HG03039 (cell line): ENCODE measurements around the gene RNPS1.

Experiments
- ATAC-seq: cut with Tn5 transposase; IDR thresholded peaks from one replicate; pipeline ENCODE4 v1.9.1; 2021; ENCODE audit warnings: mild to moderate bottlenecking, moderate library complexity; ENCODE audit not compliant: unreplicated experiment

RNPS1 gene, protein sequence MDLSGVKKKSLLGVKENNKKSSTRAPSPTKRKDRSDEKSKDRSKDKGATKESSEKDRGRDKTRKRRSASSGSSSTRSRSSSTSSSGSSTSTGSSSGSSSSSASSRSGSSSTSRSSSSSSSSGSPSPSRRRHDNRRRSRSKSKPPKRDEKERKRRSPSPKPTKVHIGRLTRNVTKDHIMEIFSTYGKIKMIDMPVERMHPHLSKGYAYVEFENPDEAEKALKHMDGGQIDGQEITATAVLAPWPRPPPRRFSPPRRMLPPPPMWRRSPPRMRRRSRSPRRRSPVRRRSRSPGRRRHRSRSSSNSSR

DNA sequence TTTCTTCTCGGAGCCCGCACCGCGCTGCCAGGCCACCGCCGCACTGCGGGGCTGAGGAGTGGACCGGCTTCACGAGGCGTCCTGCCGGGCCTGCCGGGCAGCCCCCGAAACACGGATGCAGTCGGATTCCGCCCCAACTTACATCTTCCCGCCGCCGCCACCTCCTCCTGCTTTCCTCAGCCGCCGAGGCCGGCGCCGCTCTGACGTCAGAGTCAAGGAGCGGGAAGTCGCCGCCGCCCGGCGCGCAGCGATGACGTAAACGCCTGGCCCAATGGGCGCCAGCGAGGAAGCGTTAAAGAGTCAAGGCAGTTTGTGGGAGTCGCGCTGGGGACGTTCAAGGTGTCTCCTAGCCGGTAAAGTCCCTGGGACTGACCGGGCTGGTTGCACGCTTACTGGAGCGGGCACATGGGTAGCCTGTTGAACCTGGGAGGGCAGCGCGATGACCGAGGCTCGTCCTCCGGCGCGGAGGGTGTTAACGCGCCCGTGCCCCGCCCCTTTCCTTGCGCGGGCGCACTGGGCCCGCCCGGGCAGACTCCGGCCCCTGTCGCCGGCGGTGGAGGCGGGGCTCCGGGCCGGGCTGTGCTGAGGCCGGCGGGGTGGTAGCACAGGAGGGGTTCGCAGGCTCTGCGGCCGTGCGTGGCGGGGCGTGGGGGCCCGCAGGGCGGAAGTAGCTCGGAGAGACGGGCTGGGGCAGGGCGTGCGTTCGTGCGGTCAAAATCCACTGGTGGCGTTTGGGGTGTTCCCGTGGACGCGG, at the start of gene RNPS1:
Gene RNPS1, minus strand, starts transcription at position 214 of the 754 bp plus-strand sequence. CDS start 3,483 bp downstream, outside the sequence.
- ATAC-seq = peak; percentile 67

DNA sequence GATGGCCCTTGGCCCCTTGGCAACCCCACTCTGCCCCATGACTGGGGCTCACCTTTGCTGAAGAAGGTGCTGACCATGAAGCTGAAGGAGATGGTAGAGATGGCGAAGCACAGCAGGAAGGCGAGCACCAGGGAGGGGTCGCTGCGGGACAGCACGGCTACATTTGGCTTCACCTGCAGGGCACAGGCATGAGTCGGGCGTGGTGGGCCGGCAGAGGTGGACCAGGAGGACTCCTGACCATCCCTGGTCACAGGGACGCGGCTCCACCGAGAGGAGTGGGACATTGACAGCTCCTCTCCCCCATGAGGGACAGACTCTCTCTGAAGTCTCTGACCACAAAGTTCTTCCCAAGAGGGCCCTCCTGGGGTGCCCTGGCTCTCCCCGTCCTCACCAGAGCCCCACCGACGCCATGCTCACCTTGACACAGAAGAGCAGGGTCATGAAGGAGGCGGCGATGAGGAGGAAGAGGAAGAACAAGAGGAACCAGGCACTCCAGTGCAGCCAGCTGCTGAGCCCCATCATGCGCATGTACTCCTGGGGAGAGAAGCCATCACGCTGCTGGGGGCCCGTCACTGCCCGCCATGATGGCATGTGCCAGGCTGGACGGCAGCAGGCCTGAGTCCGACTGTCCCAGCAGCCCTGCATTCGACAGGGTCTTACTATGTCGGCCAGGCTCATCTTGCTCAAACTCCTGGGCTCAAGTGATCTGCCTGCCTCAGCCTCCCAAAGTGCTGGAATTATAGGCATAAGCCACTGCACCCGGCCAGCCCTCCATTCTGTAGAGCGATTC, 49.5 kb upstream of the RNPS1 start:
- no peak for ATAC-seq

DNA sequence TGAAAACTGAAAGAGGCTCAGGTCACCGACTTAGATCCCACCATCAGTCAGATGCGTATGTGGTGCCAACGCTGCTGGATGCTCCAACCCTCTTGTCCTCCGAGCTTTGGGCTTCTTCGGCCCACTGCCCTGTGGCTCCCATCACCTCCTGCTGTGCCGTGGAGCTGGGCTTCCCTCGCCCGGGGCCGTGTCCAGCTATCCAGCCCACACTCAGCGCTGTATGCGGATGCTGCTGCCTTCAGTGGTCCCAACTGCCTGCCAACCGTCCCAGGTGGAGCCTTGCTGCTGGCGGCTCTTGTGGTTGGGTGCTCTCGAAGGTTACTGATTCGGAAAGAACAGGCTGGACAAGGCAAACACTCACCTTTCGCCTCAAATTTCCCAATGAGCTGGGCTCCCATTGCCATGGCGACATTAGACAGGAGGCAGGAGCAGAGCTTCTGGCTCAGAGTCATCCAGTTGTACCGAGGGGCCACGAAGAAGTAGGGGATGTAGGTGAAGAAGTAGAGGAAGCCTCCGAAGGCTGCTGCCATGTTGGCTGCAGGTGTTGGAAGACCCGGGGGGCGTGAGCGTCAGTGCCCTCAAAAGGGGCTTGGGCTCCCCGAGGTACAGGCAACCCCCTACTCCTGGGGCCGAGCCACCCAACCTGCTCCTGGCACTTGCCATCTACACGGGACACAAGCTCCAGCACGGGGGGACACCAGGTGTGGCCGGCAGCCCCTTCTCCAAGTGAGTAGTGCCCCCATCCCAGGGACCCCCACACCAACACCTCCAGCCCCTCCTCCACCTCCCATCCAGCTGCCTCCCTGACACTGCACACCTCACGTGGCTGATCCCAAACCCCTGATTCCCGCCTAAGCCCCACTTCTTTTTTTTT, 40.4 kb upstream of the RNPS1 start:
- no peak for ATAC-seq

DNA sequence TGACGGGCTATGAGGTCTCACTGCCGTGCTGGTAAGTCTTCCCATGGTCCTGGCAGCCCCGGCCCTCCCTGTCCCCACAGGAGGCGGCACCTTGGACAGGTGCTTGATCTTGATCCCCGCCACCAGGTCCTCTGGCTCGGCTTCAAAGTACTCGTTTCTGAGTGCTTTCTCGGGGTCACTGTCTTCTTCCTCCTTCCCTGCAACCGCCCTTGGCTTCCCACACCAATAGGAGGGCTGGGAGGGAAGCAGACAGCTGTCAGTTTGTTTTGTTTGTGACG, 31.9 kb upstream of the RNPS1 start:
- no peak for ATAC-seq

DNA sequence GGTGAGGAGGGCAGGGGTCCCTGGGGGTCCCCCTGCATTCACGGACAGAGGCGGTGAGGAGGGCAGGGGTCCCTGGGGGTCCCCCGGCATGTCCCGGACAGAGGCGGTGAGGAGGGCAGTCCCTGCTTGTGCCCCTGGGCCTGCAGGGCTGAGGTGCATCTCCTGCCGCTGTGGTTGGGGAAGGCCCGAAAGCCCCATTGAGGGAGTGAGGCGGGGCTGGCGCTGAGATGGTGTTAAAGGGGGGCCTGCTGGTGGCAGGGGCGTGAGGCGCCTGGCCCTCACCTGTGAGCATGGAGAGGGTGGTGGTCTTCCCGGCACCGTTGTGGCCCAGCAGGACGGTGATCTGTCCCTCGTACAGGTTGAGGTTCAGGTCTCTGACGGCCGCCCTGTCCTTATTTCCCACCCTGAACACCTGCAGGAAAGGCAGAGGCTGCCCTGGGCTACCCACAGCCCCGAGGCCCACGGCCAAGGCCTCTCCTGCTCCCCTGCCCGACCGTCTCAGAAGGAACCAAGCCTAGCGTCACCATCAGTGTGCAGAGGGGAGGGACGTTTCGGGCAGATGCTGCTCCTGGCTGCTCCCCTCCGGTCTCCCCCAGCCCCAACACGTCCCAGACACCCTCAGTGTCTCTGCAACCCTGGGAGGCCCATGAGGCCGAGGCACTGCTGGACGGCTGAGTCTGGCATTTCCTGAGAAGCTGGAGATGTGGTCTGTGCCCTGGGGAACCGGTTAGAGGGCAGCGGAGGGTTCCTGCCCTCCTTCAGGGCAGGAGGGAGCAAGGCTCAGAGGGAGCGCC, 31.4 kb upstream of the RNPS1 start:
- ATAC-seq = no peak

DNA sequence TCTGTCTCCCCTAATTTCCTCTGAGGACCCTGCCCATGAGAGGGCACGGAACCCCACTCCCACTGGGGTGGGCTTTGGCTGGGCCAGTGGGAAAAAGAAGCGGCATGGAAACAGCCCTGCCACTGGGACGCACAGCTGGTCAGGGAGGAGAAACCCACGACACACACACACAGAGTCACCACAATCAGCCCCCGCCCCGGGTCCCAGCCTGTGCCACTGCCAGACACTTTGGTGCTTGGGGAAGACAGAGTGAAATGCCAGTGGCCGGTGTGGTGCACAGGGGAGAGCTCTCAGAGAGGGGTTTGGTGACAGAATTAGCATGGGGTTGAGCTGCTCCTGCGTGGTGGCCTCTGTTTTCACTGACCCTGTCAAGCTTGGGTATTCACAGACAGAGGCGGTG, 30.7 kb upstream of the RNPS1 start:
- no peak for ATAC-seq

DNA sequence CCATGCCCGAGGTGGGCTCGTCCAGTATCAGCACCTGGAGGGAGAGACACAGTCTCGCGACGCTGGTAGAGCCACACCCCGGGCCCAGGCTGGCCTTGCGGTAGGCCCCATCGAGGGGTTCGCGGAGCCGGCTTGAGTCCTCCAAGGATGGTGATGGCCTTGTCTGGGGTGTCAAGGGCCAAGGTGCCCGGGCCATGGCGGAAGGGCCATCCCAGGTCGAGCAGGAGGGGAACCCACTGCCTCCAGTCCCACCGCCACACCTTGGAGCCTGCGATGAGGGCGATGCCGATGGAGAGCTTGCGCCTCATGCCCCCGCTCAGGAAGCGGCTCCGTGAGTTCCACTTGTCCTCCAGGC, 29.6 kb upstream of the RNPS1 start:
- no peak for ATAC-seq

DNA sequence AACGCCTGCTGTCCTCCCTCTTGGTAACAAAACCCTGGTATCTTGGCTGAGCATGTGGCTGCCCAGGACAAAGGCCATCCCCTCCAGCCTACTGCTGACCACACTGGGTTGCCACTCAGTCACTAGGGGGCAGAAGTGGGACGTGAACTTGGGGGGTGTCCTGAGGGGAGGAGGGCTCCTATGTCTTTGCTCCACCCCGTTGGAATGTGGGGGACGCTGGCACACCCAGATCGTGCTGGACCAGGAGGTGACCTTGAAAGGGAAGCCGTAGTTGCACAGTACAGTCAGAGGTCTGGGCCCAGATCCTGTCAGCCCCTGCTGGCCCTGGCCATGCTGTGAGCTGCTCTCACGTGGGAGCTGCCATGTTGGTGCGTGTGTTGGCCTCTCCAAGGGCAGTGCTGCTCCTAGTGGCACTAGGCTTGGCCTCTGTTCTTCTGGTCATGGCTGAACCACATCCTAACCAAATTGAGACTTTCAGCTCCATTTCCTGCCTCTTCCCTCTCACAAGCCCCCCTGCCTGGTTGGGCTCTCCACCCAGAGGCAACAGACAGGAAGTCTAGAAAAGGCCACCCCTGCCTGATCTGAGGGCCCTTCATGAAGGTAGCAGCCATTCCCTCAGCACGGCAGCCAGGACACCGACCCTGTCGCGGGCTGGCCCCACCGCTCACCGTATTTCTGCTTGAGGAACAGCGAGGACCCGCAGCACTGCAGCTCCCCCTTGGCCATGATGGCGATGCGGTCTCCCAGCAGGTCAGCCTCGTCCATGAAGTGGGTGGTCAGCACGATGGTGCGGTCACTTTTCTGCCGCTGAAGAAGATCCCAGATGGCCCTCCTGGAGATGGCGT, 29.0 kb upstream of the RNPS1 start:
- no peak for ATAC-seq

DNA sequence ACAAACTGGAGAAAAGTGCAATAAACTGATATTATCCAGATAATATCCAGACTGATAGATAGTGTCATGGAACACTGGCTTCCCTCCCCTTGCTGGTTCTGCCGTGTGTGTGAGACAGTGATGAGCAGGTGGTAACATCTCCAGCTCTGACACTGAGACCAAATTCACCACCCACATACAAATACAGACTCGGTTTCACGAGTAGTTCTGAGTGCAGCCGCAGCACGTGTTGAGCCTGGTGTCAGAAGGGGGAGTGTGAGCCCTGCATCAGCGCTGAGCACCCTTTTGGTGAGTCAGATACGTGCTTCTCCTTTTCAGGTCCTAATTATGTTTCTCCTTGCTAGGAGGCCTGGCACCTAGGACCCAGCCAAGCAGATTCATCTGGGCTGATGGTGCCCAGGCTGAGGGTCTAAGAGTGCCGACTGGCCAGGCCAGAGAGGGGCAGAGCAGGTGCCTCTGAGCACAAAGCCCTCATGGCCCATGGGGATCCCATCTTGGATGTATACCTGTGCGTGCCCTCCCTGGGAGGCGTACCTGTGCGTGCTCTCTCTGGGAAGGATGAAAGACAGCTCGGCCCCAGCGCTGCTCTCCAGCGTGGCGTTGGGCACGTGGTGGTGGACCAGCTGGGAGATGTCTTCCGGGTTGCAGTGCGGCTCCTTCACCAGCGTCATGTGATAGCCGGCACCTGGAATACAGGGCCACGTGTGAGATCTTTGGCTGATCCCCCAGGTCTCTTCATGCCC, 27.3 kb upstream of the RNPS1 start:
- no peak for ATAC-seq

DNA sequence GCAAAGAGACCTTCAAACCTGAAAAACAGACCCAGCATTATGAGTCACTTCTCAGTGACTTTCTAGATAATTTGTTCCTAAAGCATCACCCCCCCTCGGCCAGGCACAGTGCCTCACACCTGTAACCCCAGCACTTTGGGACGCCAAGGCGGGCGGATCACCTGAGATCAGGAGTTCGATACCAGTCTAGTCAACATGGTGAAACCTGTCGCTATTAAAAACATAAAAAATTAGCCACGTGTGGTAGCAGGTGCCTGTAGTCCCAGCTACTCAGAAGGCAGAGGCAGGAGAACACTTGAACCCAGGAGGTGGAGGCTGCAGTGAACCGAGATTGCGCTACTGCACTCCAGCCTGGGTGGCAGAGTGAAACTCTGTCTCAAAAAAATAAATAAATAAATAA, 24.3 kb upstream of the RNPS1 start:
- ATAC-seq = no peak

DNA sequence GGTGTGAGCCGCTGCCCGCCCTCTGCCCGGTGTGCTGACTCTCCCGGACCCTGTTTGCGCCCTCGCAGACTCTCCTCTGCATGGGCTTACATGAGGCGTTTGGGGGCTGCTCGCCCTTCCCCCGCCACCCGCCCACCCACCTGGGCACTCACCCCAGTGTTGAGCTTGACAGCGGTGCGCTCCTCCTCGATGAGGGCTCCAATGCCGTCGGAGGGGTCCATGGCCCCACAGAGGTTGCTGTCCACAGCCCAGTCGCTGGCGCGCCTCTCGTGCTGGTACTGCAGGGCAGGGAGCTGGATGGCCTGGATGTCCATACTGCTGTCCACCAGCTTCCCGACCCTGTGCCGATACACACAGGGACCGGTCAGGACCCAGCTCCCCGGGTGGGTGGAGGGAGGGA, 21.4 kb upstream of the RNPS1 start:
- ATAC-seq = no peak

DNA sequence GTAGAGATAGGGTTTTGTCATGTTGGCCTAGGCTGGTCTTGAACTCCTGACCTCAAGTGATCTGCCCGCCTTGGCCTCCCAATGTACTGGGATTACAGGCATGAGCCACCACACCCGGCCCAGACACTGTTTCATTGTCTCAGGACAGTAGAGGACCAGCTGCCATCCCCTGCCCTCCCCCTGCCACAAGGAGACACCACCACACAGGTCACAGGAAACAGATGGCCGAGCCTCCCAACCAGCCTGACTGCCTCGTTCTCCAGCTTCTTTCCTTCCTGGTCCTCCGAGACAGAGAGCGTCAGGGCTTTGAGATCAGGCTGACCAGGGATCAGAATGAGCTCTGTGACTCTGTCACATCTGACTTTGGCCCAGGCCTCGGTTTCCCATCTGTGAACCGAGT, 20.8 kb upstream of the RNPS1 start:
- ATAC-seq = no peak

DNA sequence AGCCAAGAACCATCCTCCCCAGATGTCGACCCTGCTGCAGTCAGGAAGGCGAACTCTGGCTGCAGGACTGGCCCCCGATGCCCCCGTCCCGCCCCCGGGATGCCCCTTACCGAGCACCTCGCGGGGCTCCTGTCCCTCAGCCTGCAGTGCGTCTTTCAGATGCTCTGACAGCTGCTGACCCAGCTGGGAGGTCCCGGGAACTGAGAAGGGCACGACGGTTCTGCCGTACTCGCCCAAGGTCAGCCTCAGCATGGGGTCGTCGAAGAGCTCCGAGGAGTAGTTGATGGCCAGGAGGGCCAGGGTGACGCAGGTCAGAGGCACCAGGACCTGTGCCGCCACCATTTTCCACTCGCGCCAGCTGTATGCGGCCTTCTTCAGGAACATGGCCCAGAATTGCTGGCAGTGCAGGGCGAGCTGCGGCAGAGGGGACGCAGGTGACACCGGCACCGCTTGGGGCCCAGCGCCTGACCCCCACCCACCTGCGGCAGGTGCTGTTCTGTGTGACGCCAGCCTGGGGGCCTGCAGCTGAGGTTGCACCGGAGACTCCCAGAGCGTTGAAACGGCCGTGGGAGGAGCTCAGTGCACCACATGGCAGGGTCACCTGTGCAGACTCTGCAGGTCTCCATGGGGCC, 20.1 kb upstream of the RNPS1 start:
- no peak for ATAC-seq

DNA sequence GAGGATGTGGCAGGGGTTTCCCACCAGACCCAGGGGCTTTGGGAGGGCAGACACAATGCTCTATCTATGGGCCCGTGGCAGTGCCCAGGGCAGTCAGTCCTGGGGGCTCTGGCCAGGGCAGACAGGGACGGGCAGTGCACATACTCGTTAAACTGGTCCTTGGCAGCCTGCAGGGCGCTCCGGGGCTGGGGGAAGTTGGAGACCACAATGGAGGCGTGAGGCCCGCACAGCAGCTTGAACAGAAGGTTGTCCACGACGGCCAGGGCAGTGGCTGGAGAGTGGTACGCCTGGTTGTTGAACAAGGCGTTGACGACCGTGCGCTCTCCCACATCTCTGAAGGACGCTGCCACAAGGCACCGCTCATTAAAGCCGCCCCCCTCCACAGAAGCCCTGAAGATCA, 18.6 kb upstream of the RNPS1 start:
- no peak for ATAC-seq

DNA sequence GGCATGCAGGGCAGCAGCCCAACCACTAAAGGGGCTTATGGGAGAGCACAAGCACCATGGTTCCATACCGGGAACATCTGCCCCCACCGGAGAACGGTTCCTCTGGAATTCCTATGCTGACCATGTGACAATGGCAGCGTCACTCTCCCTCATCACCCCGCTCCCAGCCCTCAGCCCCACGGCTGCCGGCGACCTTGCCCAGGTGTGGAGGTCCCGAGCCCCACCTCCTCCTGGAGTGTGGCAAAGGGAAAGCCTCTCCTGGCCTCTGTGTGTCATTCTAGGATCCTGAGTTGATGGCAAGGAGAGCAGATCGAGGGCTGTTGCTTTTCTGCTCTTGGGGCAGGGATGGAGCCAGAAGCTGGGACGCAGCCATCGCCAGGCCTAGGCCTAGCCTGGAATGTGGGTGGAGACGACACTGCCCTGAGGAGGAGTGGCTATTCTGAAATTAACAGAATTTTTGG, 17.8 kb upstream of the RNPS1 start:
- no peak for ATAC-seq

DNA sequence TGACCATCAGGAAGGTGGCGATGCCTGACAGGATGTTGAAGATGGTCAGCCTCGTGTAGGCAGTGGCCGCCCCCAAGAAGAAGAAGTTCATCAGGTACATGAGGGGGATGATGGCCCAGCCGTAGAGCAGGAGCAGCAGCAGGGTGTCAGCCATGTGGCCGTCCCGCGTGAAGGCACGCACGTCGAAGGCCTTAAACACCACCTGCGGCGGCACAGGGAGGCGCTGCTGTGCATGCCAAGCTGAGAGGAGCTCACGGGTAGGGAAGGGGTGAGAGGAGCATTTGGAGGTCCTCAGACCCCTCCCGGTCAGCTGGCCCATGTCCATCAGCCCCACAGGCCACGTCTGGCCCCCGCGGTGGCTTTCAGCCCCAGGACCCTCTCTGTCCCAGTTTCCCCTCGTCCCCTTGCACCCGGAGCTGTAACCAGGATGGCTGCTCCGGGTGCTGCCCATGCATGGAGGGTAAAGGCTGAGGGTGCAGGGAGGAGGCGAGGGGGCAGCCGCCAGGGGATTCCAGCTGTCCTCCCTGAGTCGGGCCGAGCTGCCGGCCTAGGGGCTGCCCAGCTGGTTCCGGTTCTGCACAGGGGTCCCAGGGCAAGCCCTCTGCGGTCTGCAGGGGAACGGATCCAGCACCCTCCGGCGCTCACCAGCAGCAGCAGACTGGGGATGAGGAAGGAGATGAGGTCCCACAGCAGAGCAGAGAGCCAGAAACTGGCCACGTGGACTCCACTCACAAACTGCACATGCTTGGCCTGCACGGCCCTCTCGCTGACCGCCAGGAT, 17.1 kb upstream of the RNPS1 start:
- ATAC-seq = no peak

DNA sequence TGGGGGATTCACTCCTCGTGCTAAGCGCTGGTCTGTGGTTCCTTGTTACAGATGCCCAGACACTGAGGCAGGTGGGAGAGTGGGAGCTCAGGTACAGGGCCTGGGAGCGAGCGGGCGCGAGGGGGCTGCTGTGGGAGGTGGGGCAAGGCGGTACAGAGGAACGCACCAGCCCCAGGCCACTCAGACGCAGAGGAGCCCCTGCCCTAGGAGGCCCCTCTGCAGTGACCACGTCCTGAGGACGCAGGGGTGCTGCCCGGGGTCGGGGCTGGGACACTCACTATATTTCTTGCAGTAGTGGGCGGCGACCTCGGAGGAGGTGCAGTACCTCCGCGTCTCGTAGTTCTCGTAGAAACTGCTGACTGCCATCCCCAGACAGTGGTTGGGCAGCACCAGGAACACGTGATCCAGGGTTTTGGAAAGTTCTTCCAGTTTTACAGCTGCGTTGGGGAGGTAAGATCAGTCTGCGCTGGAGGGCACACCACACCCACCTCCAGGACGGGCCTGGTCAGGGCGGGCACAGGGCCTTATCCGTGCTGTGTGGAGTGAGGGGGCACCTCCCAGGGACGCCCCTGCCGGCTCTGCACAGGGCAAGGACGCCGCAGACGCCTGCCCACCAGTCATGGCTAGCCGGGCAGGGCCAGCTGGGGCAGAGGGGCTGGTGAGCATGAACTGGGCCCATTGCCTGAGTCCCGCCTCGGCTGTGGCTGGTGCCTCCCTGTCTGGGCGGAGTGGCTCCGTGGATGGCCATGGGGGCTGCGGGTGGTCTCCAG, 16.3 kb upstream of the RNPS1 start:
- no peak for ATAC-seq
